ENCODE data around the gene BTG4. TPM values are rescaled to one million over a fixed set of nuclear protein-coding genes. Genes with fewer than 3 reads are reported as not detected.

BTG4 gene
- total RNA-seq, 1 donor from 2014 or later, result 0.50 TPM

DNA sequence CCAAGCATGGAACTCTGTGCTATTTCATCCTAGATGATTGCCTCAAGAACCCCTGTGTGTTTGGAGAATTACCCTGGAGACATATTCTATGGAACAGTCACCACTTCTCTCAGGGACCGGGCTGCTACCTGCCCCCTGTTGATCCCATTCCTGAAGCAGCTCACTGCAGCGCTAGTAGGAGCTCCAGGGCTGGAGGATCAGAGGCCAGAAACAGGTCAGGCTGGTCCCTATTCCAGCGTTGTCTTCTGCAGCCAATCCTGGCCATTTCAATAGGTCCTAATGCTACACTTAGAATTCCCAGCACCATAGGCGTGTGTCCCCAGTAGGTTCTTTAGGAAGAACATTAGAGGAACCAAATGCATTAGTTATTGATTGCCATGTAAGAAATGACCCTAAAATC lies 48.9 kb downstream of the BTG4 start:
- H3K9me3 ChIP-seq (ENCODE audit: insufficient read depth, low read depth, low read length), result no peaks in the 10 kb centered on the region
- FAIRE-seq (no peak), DNase-seq (ENCODE audit: low read depth) (no peak)
- H3K36me3 Mint-ChIP-seq (ENCODE audit: low read depth, unreplicated experiment), result peaks cover 4% of the 10 kb centered on the region
- H3K4me1 Mint-ChIP-seq (ENCODE audit: low read depth, unreplicated experiment), result peaks cover 9% of the 10 kb centered on the region
- H3K4me2 ChIP-seq (ENCODE audit: low read length), result no peak overlapping the region
- no peaks in the 10 kb centered on the region for H3K4me1 ChIP-seq (ENCODE audit: insufficient read depth, low read length)
- TF ChIP-seq CTCF (IDR thresholded peaks at IDR 0.05; ENCODE audit: insufficient read depth, low read depth, low read length) (no peak), EZH2 (IDR thresholded peaks at IDR 0.05; ENCODE audit: insufficient read depth, low read length) (no peak)
- H3K4me3 ChIP-seq (ENCODE audit: insufficient read depth, low read depth, low read length), result no peak overlapping the region
- no peak overlapping the region for H3K27ac Mint-ChIP-seq (ENCODE audit: unreplicated experiment)
- no peak overlapping the region for H2AFZ ChIP-seq (ENCODE audit: low read depth, low read length)
- no peak overlapping the region for H3K27ac ChIP-seq (ENCODE audit: low read depth, low read length)
- H3K79me2 ChIP-seq (ENCODE audit: insufficient read depth, low read length), result no peaks in the 10 kb centered on the region
- no peaks in the 10 kb centered on the region for H4K20me1 ChIP-seq (ENCODE audit: insufficient read depth, low read length)
- no peak overlapping the region for H3K4me3 Mint-ChIP-seq (ENCODE audit: unreplicated experiment)
- H3K9me3 Mint-ChIP-seq (ENCODE audit: unreplicated experiment), result no peaks in the 10 kb centered on the region
- H3K27me3 Mint-ChIP-seq (ENCODE audit: low read depth, unreplicated experiment), result peaks cover 25% of the 10 kb centered on the region
- no peaks in the 10 kb centered on the region for H3K36me3 ChIP-seq (ENCODE audit: insufficient read depth, low read length)
- no peaks in the 10 kb centered on the region for H3K27me3 ChIP-seq (ENCODE audit: insufficient read depth, low read length)
- H3K9ac ChIP-seq (ENCODE audit: low read length), result no peak overlapping the region

DNA sequence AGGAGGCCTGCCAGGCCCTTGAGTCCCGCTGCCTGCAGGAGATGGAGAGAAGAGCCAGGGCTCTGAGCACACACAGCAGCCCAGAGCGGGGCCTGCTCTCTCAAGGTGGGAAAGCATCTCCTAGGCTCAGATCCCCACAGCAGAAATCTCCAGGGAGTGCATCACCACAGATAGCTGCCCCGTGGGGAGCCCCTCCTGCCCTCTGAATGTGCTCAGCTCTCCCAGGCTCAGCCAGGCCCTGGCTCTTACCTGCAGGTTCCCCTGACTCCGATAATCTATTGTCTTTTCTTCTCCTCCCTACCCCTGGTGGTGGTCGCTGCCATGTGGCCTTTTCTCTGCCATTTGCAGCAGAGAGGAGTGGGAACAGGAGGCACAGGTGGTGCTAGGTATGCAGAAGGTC lies 49.9 kb downstream of the BTG4 start:
- H3K79me2 ChIP-seq (ENCODE audit: insufficient read depth, low read length), result no peaks in the 10 kb centered on the region
- DNase-seq (ENCODE audit: low read depth) (no peak), FAIRE-seq (no peak)
- H4K20me1 ChIP-seq (ENCODE audit: insufficient read depth, low read length), result no peaks in the 10 kb centered on the region
- no peaks in the 10 kb centered on the region for H3K9me3 Mint-ChIP-seq (ENCODE audit: unreplicated experiment)
- no peak for TF ChIP-seq CTCF (IDR thresholded peaks at IDR 0.05; ENCODE audit: insufficient read depth, low read depth, low read length)
- TF ChIP-seq EZH2 (IDR thresholded peaks at IDR 0.05; ENCODE audit: insufficient read depth, low read length), result no peak
- no peak overlapping the region for H3K4me3 Mint-ChIP-seq (ENCODE audit: unreplicated experiment)
- no peaks in the 10 kb centered on the region for H3K4me1 ChIP-seq (ENCODE audit: insufficient read depth, low read length)
- no peak overlapping the region for H2AFZ ChIP-seq (ENCODE audit: low read depth, low read length)
- H3K27ac ChIP-seq (ENCODE audit: low read depth, low read length), result no peak overlapping the region
- no peak overlapping the region for H3K9ac ChIP-seq (ENCODE audit: low read length)
- H3K27ac Mint-ChIP-seq (ENCODE audit: unreplicated experiment), result no peak overlapping the region
- peaks cover 5% of the 10 kb centered on the region for H3K36me3 Mint-ChIP-seq (ENCODE audit: low read depth, unreplicated experiment)
- H3K36me3 ChIP-seq (ENCODE audit: insufficient read depth, low read length), result no peaks in the 10 kb centered on the region
- H3K4me3 ChIP-seq (ENCODE audit: insufficient read depth, low read depth, low read length), result no peak overlapping the region
- H3K4me1 Mint-ChIP-seq (ENCODE audit: low read depth, unreplicated experiment), result peaks cover 9% of the 10 kb centered on the region
- peaks cover 30% of the 10 kb centered on the region for H3K27me3 Mint-ChIP-seq (ENCODE audit: low read depth, unreplicated experiment)
- H3K9me3 ChIP-seq (ENCODE audit: insufficient read depth, low read depth, low read length), result no peaks in the 10 kb centered on the region
- H3K4me2 ChIP-seq (ENCODE audit: low read length), result no peak overlapping the region
- no peaks in the 10 kb centered on the region for H3K27me3 ChIP-seq (ENCODE audit: insufficient read depth, low read length)

GRCh38 chr11:111461460-111462235 lies 50.5 kb downstream of the BTG4 start:
- no peak for TF ChIP-seq CTCF (IDR thresholded peaks at IDR 0.05; ENCODE audit: insufficient read depth, low read depth, low read length)
- TF ChIP-seq EZH2 (IDR thresholded peaks at IDR 0.05; ENCODE audit: insufficient read depth, low read length), result no peak
- Histone ChIP-seq H3K36me3 (ENCODE audit: insufficient read depth, low read length) (no peaks in the 10 kb centered on the region), H3K4me3 (ENCODE audit: insufficient read depth, low read depth, low read length) (no peak overlapping the region), H3K9me3 (ENCODE audit: insufficient read depth, low read depth, low read length) (no peaks in the 10 kb centered on the region), H3K27me3 (ENCODE audit: insufficient read depth, low read length) (no peaks in the 10 kb centered on the region), H3K9ac (ENCODE audit: low read length) (no peak overlapping the region), H3K4me2 (ENCODE audit: low read length) (no peak overlapping the region), H3K79me2 (ENCODE audit: insufficient read depth, low read length) (no peaks in the 10 kb centered on the region), H2AFZ (ENCODE audit: low read depth, low read length) (no peak overlapping the region), H4K20me1 (ENCODE audit: insufficient read depth, low read length) (no peaks in the 10 kb centered on the region), H3K4me1 (ENCODE audit: insufficient read depth, low read length) (no peaks in the 10 kb centered on the region), H3K27ac (ENCODE audit: low read depth, low read length) (no peak overlapping the region)
- DNase-seq (ENCODE audit: low read depth) (no peak), FAIRE-seq (no peak)
- Mint-ChIP-seq H3K4me1 (ENCODE audit: low read depth, unreplicated experiment) (peaks cover 9% of the 10 kb centered on the region), H3K36me3 (ENCODE audit: low read depth, unreplicated experiment) (peaks cover 5% of the 10 kb centered on the region), H3K27me3 (ENCODE audit: low read depth, unreplicated experiment) (peaks cover 34% of the 10 kb centered on the region), H3K27ac (ENCODE audit: unreplicated experiment) (no peak overlapping the region), H3K9me3 (ENCODE audit: unreplicated experiment) (no peaks in the 10 kb centered on the region), H3K4me3 (ENCODE audit: unreplicated experiment) (no peak overlapping the region)
